PC-9 (cell line): ENCODE measurements around the gene OBSCN. TPM values are rescaled to one million over a fixed set of nuclear protein-coding genes. Genes with fewer than 3 reads are reported as not detected.

Experiments
- BruUV-seq: library from RNA; stranded (reverse); fragments of 400-500 nt; replicated peaks from 2 replicates; lab custom pipeline; 2021; lab: Mats Ljungman, UMichigan
- CTCF ChIA-PET: fragments of 300-600 bp; sonication (Branson Sonifier 250); formaldehyde crosslinking; loops from one replicate; lab custom pipeline; 2022; ENCODE audit warnings: antibody characterized with exemption; lab: Charles Lee
- POLR2A ChIA-PET: fragments of 300-600 bp; sonication (Branson Sonifier 250); formaldehyde crosslinking; loops from one replicate; lab custom pipeline; 2022; ENCODE audit warnings: antibody characterized with exemption; ENCODE audit not compliant: unreplicated experiment; lab: Charles Lee
- DNase-seq, 2 experiments: peaks; one replicate each; pipeline versions ENCODE4 v3.0.0 to v3.0.0-alpha.2; 2015 to 2022; ENCODE audit warnings: mixed read lengths in 1 of 2
- H2AFZ ChIP-seq: fragments of 200-600 bp; sonication (generic); 2 replicates; pipeline ENCODE4 v1.8.1; 2017; ENCODE audit warnings: antibody characterized with exemption
- H3F3A ChIP-seq: fragments of 200-600 bp; sonication (generic); 2 replicates; pipeline ENCODE4 v1.8.1; 2017; ENCODE audit warnings: antibody characterized with exemption, mild to moderate bottlenecking, low read depth; ENCODE audit not compliant: insufficient read depth
- H3K27ac ChIP-seq: fragments of 200-600 bp; sonication (generic); 2 replicates; pipeline ENCODE4 v1.6.1; 2016; ENCODE audit warnings: mixed run types
- H3K27me3 ChIP-seq: fragments of 200-600 bp; sonication (generic); 2 replicates; pipeline ENCODE4 v1.6.1; 2016; ENCODE audit warnings: low read depth, mixed run types; ENCODE audit not compliant: insufficient read depth
- H3K36me3 ChIP-seq: fragments of 200-600 bp; sonication (generic); 2 replicates; pipeline ENCODE4 v1.6.1; 2016; ENCODE audit warnings: low read depth, mixed run types
- H3K4me1 ChIP-seq: fragments of 200-600 bp; sonication (generic); replicated peaks from 2 replicates; pipeline ENCODE4 v1.6.1; 2016; ENCODE audit warnings: mixed run types; ENCODE audit not compliant: insufficient read depth
- H3K4me2 ChIP-seq: fragments of 200-600 bp; sonication (generic); 2 replicates; pipeline ENCODE4 v1.6.1; 2017; ENCODE audit warnings: mixed run types
- H3K4me3 ChIP-seq: fragments of 200-600 bp; sonication (generic); 2 replicates; pipeline ENCODE4 v1.6.1; 2016; ENCODE audit warnings: mixed run types
- H3K79me2 ChIP-seq: fragments of 200-600 bp; sonication (generic); 2 replicates; pipeline ENCODE4 v1.6.1; 2017; ENCODE audit warnings: low read depth, mixed run types
- H3K9me2 ChIP-seq: fragments of 200-600 bp; sonication (generic); 2 replicates; pipeline ENCODE4 v1.8.1; 2017; ENCODE audit warnings: mild to moderate bottlenecking; ENCODE audit not compliant: insufficient read depth
- H3K9me3 ChIP-seq: fragments of 200-600 bp; sonication (generic); 2 replicates; pipeline ENCODE4 v1.8.1; 2016; ENCODE audit warnings: low read depth; ENCODE audit not compliant: insufficient read depth
- H4K20me1 ChIP-seq: fragments of 200-600 bp; sonication (generic); 2 replicates; pipeline ENCODE4 v1.8.1; 2017; ENCODE audit not compliant: insufficient read depth
- CTCF ChIP-seq: fragments of 200-600 bp; sonication (generic); conservative IDR thresholded peaks from 2 replicates; pipeline ENCODE4 v1.6.1; 2017; ENCODE audit warnings: mixed run types, antibody characterized with exemption, mild to moderate bottlenecking, moderate library complexity
- EZH2 ChIP-seq: fragments of 200-600 bp; sonication (generic); IDR thresholded peaks from 2 replicates; pipeline ENCODE4 v1.8.0; 2017; ENCODE audit warnings: antibody characterized with exemption, low read depth
- intact Hi-C: fragments of 100-400 bp; cut with micrococcal nuclease; formaldehyde crosslinking; loops from one replicate; pipeline ENCODE4 v1.10.0; 2022; ENCODE audit not compliant: unreplicated experiment
- total RNA-seq: library from RNA; stranded (reverse); gene quantifications from 2 replicates; pipeline ENCODE4 v1.2.3, GENCODE V29; 2021

The OBSCN gene
- total RNA-seq, 1 experiment from 2014 or later = 62.9 TPM

GRCh38 chr1:228279011-228279721 is 71.3 kb downstream of the OBSCN start:
- H3K79me2 ChIP-seq = no peaks in the 10 kb centered on the region
- CTCF ChIA-PET = no interaction called here
- POLR2A ChIA-PET = no interaction called here
- H3K9me3 ChIP-seq = no peaks in the 10 kb centered on the region
- no peak overlapping the region for H3K4me3 ChIP-seq
- H3K27me3 ChIP-seq = no peaks in the 10 kb centered on the region
- TF ChIP-seq EZH2 = no peak
- no peak for TF ChIP-seq CTCF
- no peaks in the 10 kb centered on the region for H4K20me1 ChIP-seq
- no peak overlapping the region for H3K4me2 ChIP-seq
- no peaks in the 10 kb centered on the region for H3K36me3 ChIP-seq
- no peak for DNase-seq
- H3K27ac ChIP-seq = no peak overlapping the region
- H3K4me1 ChIP-seq = no peaks in the 10 kb centered on the region
- no TSS peak for BruUV-seq
- H3K9me2 ChIP-seq = no peaks in the 10 kb centered on the region
- intact Hi-C loops = no loop called here
- no peaks in the 10 kb centered on the region for H3F3A ChIP-seq
- H2AFZ ChIP-seq = no peak overlapping the region

GRCh38 chr1:228279722-228280105 is 71.9 kb downstream of the OBSCN start:
- no peak for DNase-seq
- no peaks in the 10 kb centered on the region for H3K27me3 ChIP-seq
- no TSS peak for BruUV-seq
- no peak overlapping the region for H3K4me3 ChIP-seq
- H2AFZ ChIP-seq = no peak overlapping the region
- H3K9me3 ChIP-seq = no peaks in the 10 kb centered on the region
- no peaks in the 10 kb centered on the region for H3K9me2 ChIP-seq
- no peak for TF ChIP-seq EZH2
- TF ChIP-seq CTCF = no peak
- ChIA-PET CTCF (no interaction called here), POLR2A (no interaction called here)
- H3K4me1 ChIP-seq = no peaks in the 10 kb centered on the region
- H3K36me3 ChIP-seq = no peaks in the 10 kb centered on the region
- H3K4me2 ChIP-seq = no peak overlapping the region
- no peaks in the 10 kb centered on the region for H4K20me1 ChIP-seq
- no peak overlapping the region for H3K27ac ChIP-seq
- intact Hi-C loops = no loop called here
- no peaks in the 10 kb centered on the region for H3F3A ChIP-seq
- H3K79me2 ChIP-seq = no peaks in the 10 kb centered on the region

GRCh38 chr1:228280106-228280901 is 72.5 kb downstream of the OBSCN start:
- DNase-seq = no peak
- H3K79me2 ChIP-seq = no peaks in the 10 kb centered on the region
- ChIA-PET POLR2A (interaction anchor here (0.6 kb wide), 1 partner anchor 67 kb away, joined by 9 read pairs; no protein-coding TSS in a partner anchor), CTCF (no interaction called here)
- H3K4me3 ChIP-seq = no peak overlapping the region
- no TSS peak for BruUV-seq
- TF ChIP-seq EZH2 (no peak), CTCF (no peak)
- H4K20me1 ChIP-seq = no peaks in the 10 kb centered on the region
- no peaks in the 10 kb centered on the region for H3K9me3 ChIP-seq
- no peak overlapping the region for H3K27ac ChIP-seq
- no peak overlapping the region for H3K4me2 ChIP-seq
- H2AFZ ChIP-seq = no peak overlapping the region
- no peaks in the 10 kb centered on the region for H3K9me2 ChIP-seq
- no peaks in the 10 kb centered on the region for H3K36me3 ChIP-seq
- no peaks in the 10 kb centered on the region for H3K4me1 ChIP-seq
- no peaks in the 10 kb centered on the region for H3F3A ChIP-seq
- no peaks in the 10 kb centered on the region for H3K27me3 ChIP-seq
- intact Hi-C loops = no loop called here
